IPS-18c (cell line): ENCODE measurements around the gene NUDT19.

ENCODE experiments used
- H3K4me3 ChIP-seq: 2 replicates; pipeline ENCODE4 v1.7.0; 2013; ENCODE audit warnings: low read depth, mild to moderate bottlenecking, low read length, moderate library complexity; ENCODE audit not compliant: insufficient read depth
- H3K9me3 ChIP-seq: one replicate; pipeline ENCODE4 v1.6.1; 2013; ENCODE audit warnings: mild to moderate bottlenecking, low read length, moderate library complexity; ENCODE audit not compliant: control insufficient read depth, insufficient read depth

Gene NUDT19

DNA sequence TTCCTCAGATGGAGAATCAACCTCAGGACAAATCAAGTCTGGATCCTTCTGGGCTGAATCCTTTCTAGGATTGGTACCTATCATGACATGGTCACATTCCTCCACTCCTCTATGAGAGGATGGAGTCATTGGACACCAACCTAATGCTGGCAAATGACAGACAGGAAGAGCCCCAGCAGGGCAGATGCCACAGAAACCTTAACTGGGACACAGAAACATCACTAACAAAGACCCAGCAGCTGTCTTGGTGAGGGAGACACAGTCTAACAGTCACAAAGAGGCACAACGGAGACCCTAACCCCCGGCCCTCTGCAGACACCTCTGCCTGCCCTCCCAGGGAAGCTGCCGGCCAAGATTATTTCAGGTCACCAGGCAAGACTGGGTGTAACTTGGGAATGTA, 18.8 kb upstream of the NUDT19 start:
- no peak overlapping the region for H3K4me3 ChIP-seq
- peaks cover 5% of the 10 kb centered on the region for H3K9me3 ChIP-seq

DNA sequence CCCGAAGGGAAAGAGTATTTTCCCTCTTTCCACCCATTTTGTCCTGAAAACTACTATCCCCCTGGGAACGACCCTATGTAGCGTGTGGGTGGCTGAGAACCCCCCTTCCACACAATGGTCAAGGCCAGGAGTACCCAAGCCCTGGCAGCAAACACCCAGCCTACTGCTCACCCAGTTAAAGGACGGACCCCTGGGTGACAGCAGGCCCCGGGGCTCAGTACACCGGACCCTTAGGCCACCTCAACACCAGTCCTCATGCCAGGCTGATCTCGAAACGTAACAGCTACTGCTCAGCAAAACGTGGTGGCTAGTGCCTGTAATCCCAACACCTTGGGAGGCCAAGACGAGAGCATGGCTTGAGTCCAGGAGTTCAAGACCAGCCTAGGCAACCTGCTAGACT, 18.0 kb upstream of the NUDT19 start:
- no peak overlapping the region for H3K4me3 ChIP-seq
- H3K9me3 ChIP-seq = peaks cover 5% of the 10 kb centered on the region

DNA sequence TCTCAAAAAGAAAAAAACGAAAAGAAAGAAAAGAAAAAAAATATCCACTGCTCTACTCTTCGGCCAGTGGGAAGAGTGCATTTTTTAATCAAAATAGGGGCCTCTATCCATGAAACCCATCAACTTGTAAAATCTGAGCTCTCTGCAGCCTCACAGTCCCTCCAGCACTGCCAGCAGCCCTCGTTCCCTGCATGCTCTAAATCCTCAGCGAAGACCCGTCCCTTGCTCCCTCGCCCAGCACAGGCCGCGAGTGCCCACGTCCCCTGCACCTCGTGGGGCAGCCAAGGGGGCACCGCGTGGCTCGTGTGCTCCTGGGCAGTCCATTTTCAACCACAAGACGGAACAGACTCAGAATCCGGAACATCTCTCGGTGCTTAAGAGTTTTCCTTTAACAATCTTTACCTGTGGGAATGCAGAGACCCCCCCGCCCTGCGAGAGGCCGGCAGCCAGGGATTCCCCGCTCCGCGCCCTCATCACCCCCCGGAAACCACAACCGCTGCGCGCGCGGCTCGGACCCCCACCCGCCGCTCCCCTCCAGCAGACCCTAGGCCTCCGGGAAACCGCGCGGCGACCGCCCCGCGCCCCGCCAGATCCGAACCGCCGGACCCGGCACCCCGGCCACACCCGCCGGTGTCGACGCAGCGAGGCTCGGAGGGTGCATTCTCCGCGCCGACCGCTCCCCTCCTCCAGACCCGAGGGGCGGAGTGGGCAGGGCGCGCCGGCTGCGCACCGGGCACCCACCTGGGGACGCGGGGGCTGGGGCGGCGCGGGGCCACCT, 17.3 kb upstream of the NUDT19 start:
- Histone ChIP-seq H3K9me3 (peaks cover 5% of the 10 kb centered on the region), H3K4me3 (peak overlapping the region; percentile 80)

DNA sequence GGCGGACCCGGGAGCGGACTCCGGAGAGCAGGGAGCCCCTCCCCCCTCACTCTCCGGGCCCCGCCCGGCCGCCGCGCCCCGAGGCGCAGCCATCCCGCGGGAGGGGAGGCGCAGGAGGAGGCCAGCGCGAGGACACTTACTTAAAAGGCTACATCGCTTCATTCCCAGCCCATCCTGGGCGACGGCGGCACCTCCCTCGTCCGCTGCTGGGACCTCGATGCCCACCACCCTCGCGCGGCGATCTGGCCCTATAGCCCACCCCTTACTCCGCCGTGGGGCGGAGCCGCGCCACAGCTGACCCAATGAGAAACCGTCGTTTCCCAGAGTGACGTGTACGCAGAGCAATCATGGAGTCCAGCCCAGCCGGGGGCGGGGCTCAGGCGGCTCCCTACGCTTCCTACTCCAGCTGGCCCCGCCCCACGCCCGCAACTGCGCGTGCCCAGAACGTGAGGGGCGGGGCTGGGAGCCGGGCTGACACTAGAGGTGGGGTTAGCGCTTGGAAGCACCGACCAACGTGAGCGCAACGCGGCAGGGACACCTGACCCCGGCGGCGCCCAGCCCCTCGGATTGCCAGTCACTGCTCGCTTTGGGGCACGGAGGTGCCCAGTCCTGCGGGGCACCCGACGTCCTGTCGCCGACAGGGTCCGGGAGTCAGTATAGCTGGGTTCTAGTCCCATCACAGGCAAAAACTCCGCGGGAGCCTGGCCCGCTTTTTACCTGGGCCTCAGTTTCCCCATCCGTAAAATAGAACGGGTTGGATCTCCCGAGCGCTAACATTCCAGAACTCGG, 16.5 kb upstream of the NUDT19 start, which contains the start of gene ANKRD27:
TSS of gene ANKRD27 (minus strand) at position 250 of the 789 bp plus-strand sequence. CDS start 16,165 bp downstream, outside the sequence.
- peak within 1 kb of the TSS; percentile 80 for H3K4me3 ChIP-seq
- H3K9me3 ChIP-seq = peaks cover 5% of the 10 kb centered on the region

DNA sequence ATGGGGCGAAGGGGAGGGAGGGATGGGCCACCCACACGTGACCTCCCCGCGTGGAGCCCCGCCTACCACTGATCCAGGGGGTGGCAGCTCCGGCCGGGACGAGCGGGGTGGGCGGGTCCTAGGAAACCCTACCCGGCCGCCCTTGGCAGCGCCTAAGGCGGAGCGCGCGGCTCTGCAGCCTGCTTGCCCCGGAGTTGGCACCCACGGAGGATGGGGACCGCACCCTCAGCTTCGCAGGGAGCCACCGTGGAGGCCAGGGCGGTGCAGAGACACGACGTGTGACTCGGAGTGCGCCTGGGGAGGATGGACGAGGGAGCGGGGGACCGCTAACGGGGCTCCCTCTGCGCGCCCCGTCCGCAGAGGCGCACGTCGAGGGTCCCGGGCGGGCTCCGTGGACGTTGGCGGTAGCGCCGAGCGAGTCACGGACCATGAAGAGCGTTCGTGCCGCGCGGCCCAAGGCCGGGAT, 15.9 kb upstream of the NUDT19 start, which contains the start of gene RGS9BP:
TSS of gene RGS9BP (plus strand) at position 129 of the 466 bp plus-strand sequence. CDS start 416 bp downstream, outside the sequence.
- peaks cover 5% of the 10 kb centered on the region for H3K9me3 ChIP-seq
- peak within 1 kb of the TSS; percentile 80 for H3K4me3 ChIP-seq

DNA sequence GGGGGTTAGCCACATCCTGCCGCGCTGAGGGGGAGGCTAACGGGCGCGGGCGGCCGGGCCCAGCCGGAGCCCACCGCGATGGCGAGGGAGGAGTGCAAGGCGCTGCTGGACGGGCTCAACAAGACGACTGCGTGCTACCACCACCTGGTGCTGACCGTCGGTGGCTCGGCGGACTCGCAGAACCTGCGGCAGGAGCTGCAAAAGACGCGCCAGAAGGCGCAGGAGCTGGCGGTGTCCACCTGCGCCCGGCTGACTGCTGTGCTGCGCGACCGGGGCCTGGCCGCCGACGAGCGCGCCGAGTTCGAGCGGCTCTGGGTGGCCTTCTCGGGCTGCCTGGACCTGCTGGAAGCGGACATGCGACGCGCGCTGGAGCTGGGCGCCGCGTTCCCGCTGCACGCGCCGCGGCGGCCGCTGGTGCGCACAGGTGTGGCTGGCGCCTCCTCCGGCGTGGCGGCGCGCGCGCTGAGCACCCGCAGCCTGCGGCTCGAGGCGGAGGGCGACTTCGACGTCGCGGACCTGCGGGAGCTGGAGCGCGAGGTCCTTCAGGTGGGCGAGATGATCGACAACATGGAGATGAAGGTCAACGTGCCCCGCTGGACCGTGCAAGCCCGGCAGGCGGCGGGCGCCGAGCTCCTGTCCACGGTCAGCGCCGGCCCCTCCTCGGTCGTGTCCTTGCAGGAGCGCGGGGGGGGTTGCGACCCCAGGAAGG, 15.3 kb upstream of the NUDT19 start:
- H3K4me3 ChIP-seq = peak overlapping the region; percentile 77

DNA sequence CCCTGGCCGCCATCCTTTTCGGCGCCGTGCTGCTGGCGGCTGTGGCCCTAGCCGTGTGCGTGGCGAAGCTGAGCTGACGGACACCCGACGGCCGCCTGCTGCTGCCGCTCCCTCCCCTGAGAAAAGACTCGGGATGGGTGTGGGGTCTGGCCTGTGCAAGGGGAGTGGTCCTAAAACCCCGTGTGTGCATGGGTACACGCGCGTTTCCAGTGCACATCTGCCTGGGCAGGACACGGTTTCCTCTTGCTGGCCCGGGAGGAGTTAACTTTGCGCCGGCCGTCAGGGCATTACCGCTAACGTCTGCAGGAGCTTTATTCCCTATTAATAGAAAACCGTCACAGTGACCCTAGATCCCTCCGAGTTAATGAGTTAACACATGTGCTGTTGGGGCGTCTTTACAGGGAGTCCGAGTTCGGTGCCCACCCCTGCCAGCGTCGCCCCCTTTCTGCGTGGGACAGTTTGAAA, 14.7 kb upstream of the NUDT19 start:
- peaks cover 5% of the 10 kb centered on the region for H3K9me3 ChIP-seq
- peak overlapping the region; percentile 77; the same call in 1 of the 2 replicates for H3K4me3 ChIP-seq

More for the DNA sequence above, 15.3 kb upstream of the NUDT19 start:
- H3K9me3 ChIP-seq = peaks cover 5% of the 10 kb centered on the region

DNA sequence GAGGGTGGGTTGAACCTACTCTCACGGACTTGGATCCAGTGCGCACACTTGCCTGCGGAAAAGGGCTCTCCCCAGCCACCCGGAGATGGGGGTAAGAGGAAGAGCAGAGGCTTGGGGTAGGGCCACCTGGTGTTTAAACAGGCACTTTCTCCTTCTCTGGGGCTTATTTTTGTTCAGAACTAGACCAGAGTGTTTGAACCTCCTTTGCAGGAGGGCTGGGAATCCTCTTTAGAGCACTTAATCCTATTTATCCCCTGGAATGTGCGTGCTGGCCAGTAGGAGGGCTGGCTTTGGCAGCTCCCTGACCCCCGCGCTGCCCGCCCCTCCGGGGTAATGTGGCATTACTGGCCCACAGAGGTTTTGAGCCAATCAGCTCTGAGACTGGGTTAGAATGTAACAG, 14.0 kb upstream of the NUDT19 start:
- Histone ChIP-seq H3K4me3 (no peak overlapping the region), H3K9me3 (peaks cover 2% of the 10 kb centered on the region)

DNA sequence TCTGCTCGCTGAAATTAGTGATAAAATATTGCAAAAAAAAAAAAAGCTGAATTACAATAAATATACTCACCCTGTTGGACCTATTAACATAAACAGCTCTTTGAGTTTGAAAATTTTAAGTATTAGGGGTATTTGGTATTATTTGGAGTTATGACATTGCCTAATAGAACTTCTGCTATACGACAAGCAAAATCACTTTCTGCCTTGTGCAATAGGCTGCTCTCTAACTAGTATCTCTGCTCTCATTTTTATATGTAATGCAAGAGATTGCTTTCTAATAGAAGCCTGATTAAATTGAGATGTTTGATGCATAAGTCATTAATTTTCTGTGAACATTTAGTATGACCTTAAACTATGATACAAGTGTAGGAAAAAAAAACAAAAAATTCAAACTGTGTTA, 10.6 kb upstream of the NUDT19 start:
- Histone ChIP-seq H3K9me3 (peaks cover 2% of the 10 kb centered on the region), H3K4me3 (no peak overlapping the region)

DNA sequence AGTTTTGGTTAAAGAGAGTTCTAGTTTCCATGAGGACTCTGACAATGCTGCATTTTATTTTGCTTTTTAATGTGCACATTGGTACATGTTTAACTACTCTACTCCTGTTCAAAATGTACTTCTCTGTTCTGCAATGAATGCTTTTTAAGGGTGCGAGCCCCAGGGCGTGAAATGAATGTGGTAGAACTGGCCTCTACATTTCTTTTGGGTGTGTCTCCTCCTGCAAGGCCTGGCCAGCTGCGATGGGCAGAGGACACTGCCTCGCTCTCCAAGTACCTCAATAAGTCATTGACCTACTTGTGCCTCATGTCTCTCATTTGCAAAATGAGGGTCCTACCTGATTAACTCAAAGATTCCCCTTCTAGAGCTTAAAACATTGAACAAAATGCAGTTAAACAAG, 9.3 kb upstream of the NUDT19 start:
- Histone ChIP-seq H3K9me3 (no peaks in the 10 kb centered on the region), H3K4me3 (no peak overlapping the region)

DNA sequence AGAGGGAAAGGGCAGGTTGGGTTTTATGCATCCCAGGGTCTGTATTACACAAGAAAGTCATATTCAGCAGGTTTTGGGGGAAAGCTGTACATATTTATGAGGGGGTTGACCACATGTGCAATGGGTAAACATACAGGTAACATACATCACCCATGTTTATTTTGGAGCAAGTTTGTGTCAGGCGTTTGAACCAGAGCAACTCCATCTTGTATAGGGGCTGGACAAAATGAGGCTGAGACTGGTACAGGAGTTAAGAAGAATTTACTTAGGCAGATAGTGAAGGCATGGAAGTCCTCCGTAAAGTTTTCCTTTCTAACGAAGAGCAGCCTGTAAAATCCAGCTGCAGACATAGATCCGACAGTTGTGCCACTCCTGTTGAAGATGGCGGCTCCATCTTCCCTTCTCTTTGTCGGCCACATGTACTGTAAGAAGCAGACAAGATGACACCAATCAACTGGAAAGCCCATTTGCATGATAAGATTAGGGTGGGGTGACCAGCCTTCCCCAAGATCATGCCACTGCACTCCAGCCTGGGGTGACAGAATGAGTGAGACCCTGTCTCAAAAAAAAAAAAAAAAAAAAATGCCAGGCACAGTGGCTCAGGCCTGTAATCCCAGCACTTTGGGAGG, 4.7 kb upstream of the NUDT19 start:
- H3K9me3 ChIP-seq = no peaks in the 10 kb centered on the region
- no peak overlapping the region for H3K4me3 ChIP-seq

DNA sequence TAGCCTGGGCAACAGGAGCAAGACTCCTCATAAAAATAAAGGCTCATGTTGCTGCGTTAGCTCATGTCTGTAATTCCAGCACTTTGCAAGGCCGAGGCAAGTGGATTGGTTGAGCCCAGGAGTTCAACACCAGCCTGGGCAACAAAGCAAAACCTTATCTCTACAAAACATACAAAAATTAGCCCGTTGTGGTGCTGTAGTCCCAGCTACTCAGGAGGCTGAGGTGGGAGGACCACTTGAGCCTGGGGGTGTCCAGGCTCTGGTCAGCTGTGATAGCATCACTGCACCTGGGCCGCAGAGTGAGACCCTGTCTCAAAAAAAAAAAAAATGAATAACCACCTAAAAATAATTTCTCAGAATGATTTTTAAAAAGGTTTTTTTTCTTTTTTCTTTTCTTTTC, 3.9 kb upstream of the NUDT19 start:
- Histone ChIP-seq H3K4me3 (no peak overlapping the region), H3K9me3 (no peaks in the 10 kb centered on the region)

DNA sequence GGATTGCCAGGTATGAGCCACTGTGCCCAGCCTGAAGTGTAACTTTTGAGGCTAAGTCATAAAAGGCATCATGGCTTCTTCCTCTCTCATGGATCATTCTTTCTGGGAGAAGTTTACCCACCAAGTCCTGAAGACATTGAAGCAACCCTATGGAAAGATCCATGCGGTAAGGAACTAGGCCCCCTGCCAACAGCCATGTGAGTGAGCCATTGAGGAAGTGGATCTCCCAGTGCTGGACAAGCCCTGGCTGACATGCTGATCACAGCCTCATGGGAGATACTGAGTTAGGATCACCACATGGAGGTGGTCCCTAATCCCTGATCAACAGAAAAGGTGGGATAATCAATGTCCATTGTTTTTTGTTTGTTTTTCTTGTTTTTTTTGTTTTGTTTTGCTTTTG, 3.3 kb upstream of the NUDT19 start:
- no peaks in the 10 kb centered on the region for H3K9me3 ChIP-seq
- no peak overlapping the region for H3K4me3 ChIP-seq

DNA sequence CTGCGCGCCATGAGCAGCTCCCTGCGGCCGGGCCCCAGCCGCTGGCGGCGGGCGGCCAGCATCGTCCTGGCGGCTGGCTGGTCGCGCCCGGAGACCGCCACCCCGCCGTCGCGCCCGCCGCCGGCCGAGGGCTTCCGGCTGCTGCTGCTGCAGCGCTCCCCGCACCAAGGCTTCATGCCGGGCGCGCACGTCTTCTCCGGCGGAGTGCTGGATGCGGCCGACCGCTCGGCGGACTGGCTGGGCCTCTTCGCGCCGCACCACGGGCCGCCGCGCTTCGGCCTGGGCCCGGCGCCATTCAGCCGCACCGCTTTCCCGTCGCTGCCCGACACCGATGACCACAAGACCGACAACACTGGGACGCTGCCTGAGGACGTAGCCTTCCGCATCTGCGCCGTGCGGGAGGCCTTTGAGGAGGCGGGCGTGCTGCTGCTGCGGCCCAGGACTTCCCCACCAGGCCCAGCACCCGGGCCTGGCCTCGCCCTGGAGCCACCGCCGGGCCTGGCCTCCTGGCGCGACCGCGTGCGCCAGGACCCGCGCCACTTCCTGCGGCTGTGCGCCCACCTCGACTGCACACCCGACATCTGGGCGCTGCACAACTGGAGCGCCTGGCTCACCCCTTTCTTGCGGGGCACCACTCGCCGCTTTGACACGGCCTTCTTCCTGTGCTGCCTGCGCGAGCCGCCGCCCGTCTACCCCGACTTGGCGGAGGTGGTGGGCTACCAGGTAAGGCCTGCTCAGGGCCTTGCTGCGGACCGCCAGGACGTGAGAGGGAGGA, 518 bp downstream of the NUDT19 start:
- H3K9me3 ChIP-seq = no peaks in the 10 kb centered on the region
- H3K4me3 ChIP-seq = peak overlapping the region; percentile 53

DNA sequence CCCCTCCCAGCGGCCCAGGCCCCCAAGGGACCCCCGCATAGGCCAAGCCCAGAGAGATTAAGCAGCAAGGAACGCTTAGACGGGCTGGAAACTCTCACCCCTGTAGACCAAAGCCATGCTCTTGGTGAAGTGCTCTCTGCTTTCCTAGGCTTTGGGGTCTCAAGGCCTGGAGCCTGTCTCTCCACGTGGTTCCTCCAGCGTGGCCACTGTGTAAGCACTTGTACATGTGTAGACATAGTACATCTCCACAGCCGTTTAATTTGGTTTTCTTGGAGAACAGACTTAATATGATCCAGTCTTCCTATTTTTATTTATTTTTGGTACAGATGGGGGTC, 1.1 kb downstream of the NUDT19 start:
- no peak overlapping the region; the same call in 1 of the 2 replicates for H3K4me3 ChIP-seq

More for the DNA sequence above, 1.1 kb downstream of the NUDT19 start:
- H3K9me3 ChIP-seq = no peaks in the 10 kb centered on the region
